OCI-LY1 (cell line): ENCODE data around the gene TIGD2.

Experiments
- H2AFZ ChIP-seq: fragments of 200-600 bp; sonication (generic), shearing (Covaris generic); 2 replicates; pipeline ENCODE4 v1.6.0; 2014; ENCODE audit warnings: antibody characterized with exemption, mild to moderate bottlenecking, low read length
- H3F3A ChIP-seq: fragments of 200-600 bp; sonication (generic), shearing (Covaris generic); 2 replicates; pipeline ENCODE4 v1.6.0; 2014; ENCODE audit warnings: mild to moderate bottlenecking, antibody characterized with exemption, low read length, moderate library complexity; ENCODE audit not compliant: insufficient read depth
- H3K27ac ChIP-seq: fragments of 200-600 bp; sonication (generic); 2 replicates; pipeline ENCODE4 v1.5.1; 2014; ENCODE audit warnings: low read length, mixed run types, mild to moderate bottlenecking, low read depth; ENCODE audit not compliant: poor library complexity, severe bottlenecking
- H3K27me3 ChIP-seq: fragments of 200-600 bp; sonication (generic); 2 replicates; pipeline ENCODE4 v1.6.0; 2014; ENCODE audit warnings: antibody characterized with exemption, mild to moderate bottlenecking, low read length, moderate library complexity; ENCODE audit not compliant: insufficient read depth
- H3K36me3 ChIP-seq: fragments of 200-600 bp; sonication (generic); 2 replicates; pipeline ENCODE4 v1.6.1; 2014; ENCODE audit warnings: mild to moderate bottlenecking, antibody characterized with exemption, low read length, moderate library complexity, mixed read lengths; ENCODE audit not compliant: insufficient read depth
- H3K4me1 ChIP-seq: fragments of 200-600 bp; sonication (generic); 2 replicates; pipeline ENCODE4 v1.5.1; 2014; ENCODE audit warnings: mild to moderate bottlenecking, low read length, moderate library complexity; ENCODE audit not compliant: insufficient read depth, severe bottlenecking
- H3K4me2 ChIP-seq: fragments of 200-600 bp; sonication (generic), shearing (Covaris generic); 2 replicates; pipeline ENCODE4 v1.6.1; 2014; ENCODE audit warnings: low read length
- H3K4me3 ChIP-seq: fragments of 200-600 bp; sonication (generic); 2 replicates; pipeline ENCODE4 v1.5.1; 2014; ENCODE audit warnings: low read length, low read depth, mild to moderate bottlenecking, mixed read lengths; ENCODE audit not compliant: poor library complexity, severe bottlenecking
- H3K79me2 ChIP-seq: fragments of 200-600 bp; shearing (Covaris generic); 2 replicates; pipeline ENCODE4 v1.6.1; 2016; ENCODE audit warnings: mixed run types, low read length, mixed read lengths; ENCODE audit not compliant: insufficient read depth
- H3K9ac ChIP-seq: fragments of 200-600 bp; sonication (generic), shearing (Covaris generic); 2 replicates; pipeline ENCODE4 v1.6.1; 2014; ENCODE audit warnings: mild to moderate bottlenecking, low read length, mixed read lengths
- H3K9me2 ChIP-seq: fragments of 200-600 bp; sonication (generic), shearing (Covaris generic); 2 replicates; pipeline ENCODE4 v1.6.1; 2014; ENCODE audit warnings: low read depth, mild to moderate bottlenecking, low read length, mixed read lengths
- H3K9me3 ChIP-seq: fragments of 200-600 bp; shearing (Covaris generic); 2 replicates; pipeline ENCODE4 v1.6.1; 2014; ENCODE audit warnings: low read length, mixed read lengths
- H4K20me1 ChIP-seq: fragments of 200-600 bp; sonication (generic), shearing (Covaris generic); 2 replicates; pipeline ENCODE4 v1.6.0; 2016; ENCODE audit warnings: mild to moderate bottlenecking, low read length; ENCODE audit not compliant: insufficient read depth
- EZH2 ChIP-seq: fragments of 200-600 bp; sonication (generic), shearing (Covaris generic); IDR thresholded peaks from 2 replicates; pipeline ENCODE4 v1.8.0; 2017; ENCODE audit warnings: borderline replicate concordance, mixed run types, mild to moderate bottlenecking, antibody characterized with exemption, low read length, moderate library complexity, mixed read lengths
- TF ChIP-seq, protein P1 (sequence below): fragments of 200-600 bp; sonication (generic), shearing (Covaris generic); IDR thresholded peaks from 2 replicates; pipeline ENCODE4 v1.5.1; 2017; ENCODE audit warnings: mild to moderate bottlenecking, antibody characterized with exemption, low read length, moderate library complexity, mixed read lengths

Gene TIGD2

DNA sequence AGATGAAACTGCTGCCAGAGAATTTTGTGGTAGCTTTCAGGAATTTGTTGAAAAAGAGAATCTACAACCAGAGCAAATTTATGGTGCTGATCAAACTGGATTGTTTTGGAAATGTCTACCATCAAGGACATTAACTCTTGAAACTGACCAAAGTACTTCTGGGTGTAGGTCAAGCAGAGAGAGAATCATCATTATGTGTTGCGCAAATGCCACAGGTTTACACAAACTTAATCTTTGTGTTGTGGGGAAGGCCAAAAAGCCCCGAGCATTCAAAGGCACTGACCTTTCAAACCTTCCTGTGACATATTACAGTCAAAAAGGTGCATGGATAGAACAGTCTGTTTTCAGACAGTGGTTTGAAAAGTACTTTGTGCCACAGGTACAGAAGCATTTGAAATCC, 2.1 kb downstream of the TIGD2 start:
- H3K4me3 ChIP-seq = no peak overlapping the region
- H3K27ac ChIP-seq = no peak overlapping the region
- TF ChIP-seq EZH2 = no peak
- TF ChIP-seq, protein P1, sequence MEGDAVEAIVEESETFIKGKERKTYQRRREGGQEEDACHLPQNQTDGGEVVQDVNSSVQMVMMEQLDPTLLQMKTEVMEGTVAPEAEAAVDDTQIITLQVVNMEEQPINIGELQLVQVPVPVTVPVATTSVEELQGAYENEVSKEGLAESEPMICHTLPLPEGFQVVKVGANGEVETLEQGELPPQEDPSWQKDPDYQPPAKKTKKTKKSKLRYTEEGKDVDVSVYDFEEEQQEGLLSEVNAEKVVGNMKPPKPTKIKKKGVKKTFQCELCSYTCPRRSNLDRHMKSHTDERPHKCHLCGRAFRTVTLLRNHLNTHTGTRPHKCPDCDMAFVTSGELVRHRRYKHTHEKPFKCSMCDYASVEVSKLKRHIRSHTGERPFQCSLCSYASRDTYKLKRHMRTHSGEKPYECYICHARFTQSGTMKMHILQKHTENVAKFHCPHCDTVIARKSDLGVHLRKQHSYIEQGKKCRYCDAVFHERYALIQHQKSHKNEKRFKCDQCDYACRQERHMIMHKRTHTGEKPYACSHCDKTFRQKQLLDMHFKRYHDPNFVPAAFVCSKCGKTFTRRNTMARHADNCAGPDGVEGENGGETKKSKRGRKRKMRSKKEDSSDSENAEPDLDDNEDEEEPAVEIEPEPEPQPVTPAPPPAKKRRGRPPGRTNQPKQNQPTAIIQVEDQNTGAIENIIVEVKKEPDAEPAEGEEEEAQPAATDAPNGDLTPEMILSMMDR = no peak
- H3K36me3 ChIP-seq = peaks cover 7% of the 10 kb centered on the region
- no peak overlapping the region for H3K4me2 ChIP-seq
- no peaks in the 10 kb centered on the region for H3K27me3 ChIP-seq
- peaks cover 16% of the 10 kb centered on the region for H3K4me1 ChIP-seq
- no peaks in the 10 kb centered on the region for H3K9me3 ChIP-seq
- H2AFZ ChIP-seq = no peak overlapping the region
- no peak overlapping the region for H3K9ac ChIP-seq
- H3K9me2 ChIP-seq = no peaks in the 10 kb centered on the region
- H3K79me2 ChIP-seq = no peaks in the 10 kb centered on the region
- no peaks in the 10 kb centered on the region for H3F3A ChIP-seq
- no peaks in the 10 kb centered on the region for H4K20me1 ChIP-seq

DNA sequence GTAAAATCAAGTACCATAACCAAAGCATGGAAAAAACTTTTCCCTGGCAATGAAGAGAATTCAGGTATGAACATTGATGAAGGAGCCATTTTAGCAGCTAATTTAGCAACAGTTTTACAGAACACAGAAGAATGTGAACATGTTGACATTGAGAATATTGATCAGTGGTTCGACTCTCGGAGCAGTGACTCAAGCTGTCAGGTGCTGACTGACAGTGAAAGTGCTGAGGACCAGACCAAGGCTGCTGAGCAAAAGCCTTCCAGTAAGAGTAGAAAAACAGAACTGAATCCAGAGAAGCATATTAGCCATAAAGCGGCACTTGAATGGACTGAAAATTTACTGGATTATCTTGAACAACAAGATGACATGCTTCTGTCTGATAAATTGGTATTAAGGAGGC, 2.8 kb downstream of the TIGD2 start:
- H3K9me3 ChIP-seq = no peaks in the 10 kb centered on the region
- no peak overlapping the region for H2AFZ ChIP-seq
- no peaks in the 10 kb centered on the region for H3K9me2 ChIP-seq
- peaks cover 7% of the 10 kb centered on the region for H3K36me3 ChIP-seq
- H3K27me3 ChIP-seq = no peaks in the 10 kb centered on the region
- H3K4me1 ChIP-seq = peaks cover 16% of the 10 kb centered on the region
- no peak overlapping the region for H3K9ac ChIP-seq
- no peaks in the 10 kb centered on the region for H4K20me1 ChIP-seq
- H3K27ac ChIP-seq = no peak overlapping the region
- H3K79me2 ChIP-seq = no peaks in the 10 kb centered on the region
- TF ChIP-seq, protein P1 = no peak
- TF ChIP-seq EZH2 = no peak
- no peak overlapping the region for H3K4me3 ChIP-seq
- no peaks in the 10 kb centered on the region for H3F3A ChIP-seq
- H3K4me2 ChIP-seq = no peak overlapping the region

DNA sequence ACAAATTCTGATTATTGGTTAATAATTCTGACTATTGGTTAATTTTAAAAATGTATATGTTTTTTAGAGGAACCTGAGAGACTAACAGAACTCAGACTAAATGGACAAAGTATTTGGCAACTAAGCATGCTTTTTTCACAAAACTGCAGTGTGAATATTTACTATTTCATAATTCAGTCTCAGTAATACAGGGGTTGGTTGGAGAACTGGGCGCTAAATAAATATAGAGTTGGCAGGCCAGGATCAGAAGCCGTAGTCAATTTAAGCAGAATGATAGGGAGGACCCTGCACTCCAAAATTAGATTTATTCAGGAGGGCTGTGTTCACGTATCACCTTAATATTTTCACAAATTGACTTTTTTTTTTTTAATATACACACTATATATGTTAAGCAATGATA, 5.8 kb downstream of the TIGD2 start:
- H3K9me2 ChIP-seq = no peaks in the 10 kb centered on the region
- H2AFZ ChIP-seq = no peak overlapping the region
- H3K9ac ChIP-seq = no peak overlapping the region
- no peaks in the 10 kb centered on the region for H4K20me1 ChIP-seq
- no peak overlapping the region for H3K27ac ChIP-seq
- no peaks in the 10 kb centered on the region for H3F3A ChIP-seq
- no peaks in the 10 kb centered on the region for H3K79me2 ChIP-seq
- TF ChIP-seq, protein P1 = no peak
- no peak for TF ChIP-seq EZH2
- no peaks in the 10 kb centered on the region for H3K9me3 ChIP-seq
- H3K4me2 ChIP-seq = no peak overlapping the region
- peaks cover 7% of the 10 kb centered on the region for H3K36me3 ChIP-seq
- peaks cover 7% of the 10 kb centered on the region for H3K4me1 ChIP-seq
- H3K4me3 ChIP-seq = no peak overlapping the region
- H3K27me3 ChIP-seq = no peaks in the 10 kb centered on the region
